A673 (cell line): ENCODE data around the gene SCRN2.

Experiments
- CTCF ChIP-seq: fragments of 300-800, 200-600 bp; sonication (generic); conservative IDR thresholded peaks from 2 replicates; pipeline ENCODE4 v1.5.1; 2017; ENCODE audit warnings: low read depth, mild to moderate bottlenecking, antibody characterized with exemption, low read length, moderate library complexity, mixed read lengths
- EZH2 ChIP-seq: fragments of 200-600 bp; sonication (generic); IDR thresholded peaks from 2 replicates; pipeline ENCODE4 v1.6.1; 2017; ENCODE audit warnings: borderline replicate concordance, low read depth, mild to moderate bottlenecking, mixed read lengths, antibody characterized with exemption, low read length; ENCODE audit not compliant: poor library complexity, severe bottlenecking

- TF ChIP-seq CTCF (no peak), EZH2 (no peak)
Observed at GRCh38 chr17:47873200-47874090, 32.4 kb upstream of the SCRN2 start.
